Femur (tissue), 1 donor: ENCODE measurements around the gene UVSSA.
A peak's percentile ranks its signal among the peaks of the same experiment; 100 is the strongest.

Experiments
- DNase-seq: peaks from one replicate; pipeline ENCODE4 v3.0.0-alpha.2; 2017

Gene UVSSA

GRCh38 chr4:1398681-1399507 is 51.9 kb downstream of the UVSSA start:
- DNase-seq: peak; percentile 11

- peak; percentile 3 for DNase-seq
These were observed 52.6 kb downstream of the UVSSA start for GRCh38 chr4:1399508-1400190.

GRCh38 chr4:1400191-1400805 is 53.3 kb downstream of the UVSSA start:
- peak; percentile 8 for DNase-seq

- DNase-seq: peak; percentile 11
These were observed 53.9 kb downstream of the UVSSA start for GRCh38 chr4:1400831-1401408.

GRCh38 chr4:1401409-1402020 is 54.5 kb downstream of the UVSSA start:
- no peak for DNase-seq

GRCh38 chr4:1402021-1402515 is 55.1 kb downstream of the UVSSA start:
- no peak for DNase-seq

- DNase-seq: no peak
These were observed 55.6 kb downstream of the UVSSA start for GRCh38 chr4:1402516-1403091.

GRCh38 chr4:1403177-1403583 is 56.2 kb downstream of the UVSSA start:
- no peak for DNase-seq

- no peak for DNase-seq
These were observed 56.9 kb downstream of the UVSSA start for GRCh38 chr4:1403591-1404572.

GRCh38 chr4:1404573-1405253 is 57.7 kb downstream of the UVSSA start:
- no peak for DNase-seq

GRCh38 chr4:1405254-1405635 is 58.2 kb downstream of the UVSSA start:
- DNase-seq: no peak

GRCh38 chr4:1405636-1406393 is 58.8 kb downstream of the UVSSA start:
- no peak for DNase-seq

- DNase-seq: no peak
These were observed 59.5 kb downstream of the UVSSA start, which contains the start of gene NKX1-1 for GRCh38 chr4:1406394-1406980. Gene NKX1-1 (minus strand): TSS chr4:1406442. CDS start chr4:1406442, 0 bp downstream.

- no peak for DNase-seq
These were observed 60.1 kb downstream of the UVSSA start for GRCh38 chr4:1406981-1407656.

- DNase-seq: no peak
These were observed 60.8 kb downstream of the UVSSA start for GRCh38 chr4:1407657-1408333.

GRCh38 chr4:1408418-1408817 is 61.4 kb downstream of the UVSSA start:
- DNase-seq: no peak

GRCh38 chr4:1409079-1409478 is 62.1 kb downstream of the UVSSA start:
- DNase-seq: no peak
